ENCODE data around the gene MAD1L1. TPM values are rescaled to one million over a fixed set of nuclear protein-coding genes. Genes with fewer than 3 reads are reported as not detected.
"Not testable (repeated sequence)": the region's sequence is repeated elsewhere in the genome, so short reads cannot be mapped to it uniquely, and the experiment has no call there.

MAD1L1 gene
- total RNA-seq, 3 donors from 2014 or later: 25.3 to 31.2 (median 26.2) TPM

- H3K4me1 ChIP-seq (ENCODE audit: low read depth): no peaks in the 10 kb centered on the region
- no peak for TF ChIP-seq CTCF (IDR thresholded peaks at IDR 0.05)
- intact Hi-C loops (cut with DNase I, micrococcal nuclease): no loop called here
- ATAC-seq: no peak
- H3K9me3 ChIP-seq: no peaks in the 10 kb centered on the region
- no peaks in the 10 kb centered on the region for H3K36me3 ChIP-seq (ENCODE audit: low read depth)
- DNase-seq: no peak
- H3K4me3 ChIP-seq: no peak overlapping the region
Measured at GRCh38 chr7:1996816-1997215, 235.9 kb downstream of the MAD1L1 start.

- intact Hi-C loops (cut with DNase I, micrococcal nuclease); H3K4me3 ChIP-seq; H3K4me1 ChIP-seq (ENCODE audit: low read depth); H3K36me3 ChIP-seq (ENCODE audit: low read depth); ATAC-seq; DNase-seq; H3K9me3 ChIP-seq: not testable (repeated sequence)
Measured at GRCh38 chr7:1995911-1996420, 236.8 kb downstream of the MAD1L1 start.

GRCh38 chr7:1995426-1995825 is 237.3 kb downstream of the MAD1L1 start:
- intact Hi-C loops (cut with DNase I, micrococcal nuclease): no loop called here
- TF ChIP-seq CTCF (IDR thresholded peaks at IDR 0.05): no peak

GRCh38 chr7:1994931-1995330 is 237.8 kb downstream of the MAD1L1 start:
- H3K36me3 ChIP-seq (ENCODE audit: low read depth): no peaks in the 10 kb centered on the region
- no peak for DNase-seq
- no peak for TF ChIP-seq CTCF (IDR thresholded peaks at IDR 0.05)
- H3K9me3 ChIP-seq: no peaks in the 10 kb centered on the region
- H3K4me3 ChIP-seq: no peak overlapping the region
- H3K4me1 ChIP-seq (ENCODE audit: low read depth): no peaks in the 10 kb centered on the region
- intact Hi-C loops (cut with DNase I, micrococcal nuclease): no loop called here
- ATAC-seq: no peak

More at GRCh38 chr7:1995426-1995825, 237.3 kb downstream of the MAD1L1 start:
- Histone ChIP-seq H3K36me3 (ENCODE audit: low read depth) (no peaks in the 10 kb centered on the region), H3K4me1 (ENCODE audit: low read depth) (no peaks in the 10 kb centered on the region), H3K9me3 (no peaks in the 10 kb centered on the region), H3K4me3 (no peak overlapping the region)
- DNase-seq (no peak), ATAC-seq (no peak)

GRCh38 chr7:1993776-1994740 is 238.7 kb downstream of the MAD1L1 start:
- intact Hi-C loops (cut with DNase I, micrococcal nuclease): no loop called here
- Histone ChIP-seq H3K9me3 (no peaks in the 10 kb centered on the region), H3K36me3 (ENCODE audit: low read depth) (no peaks in the 10 kb centered on the region), H3K4me3 (no peak overlapping the region), H3K4me1 (ENCODE audit: low read depth) (no peaks in the 10 kb centered on the region)
- no peak for TF ChIP-seq CTCF (IDR thresholded peaks at IDR 0.05)
- no peak for ATAC-seq
- no peak for DNase-seq

GRCh38 chr7:1993031-1993695 is 239.6 kb downstream of the MAD1L1 start:
- intact Hi-C loops (cut with DNase I, micrococcal nuclease): no loop called here
- no peak for ATAC-seq

More at GRCh38 chr7:1993031-1993695, 239.6 kb downstream of the MAD1L1 start:
- Histone ChIP-seq H3K36me3 (ENCODE audit: low read depth) (no peaks in the 10 kb centered on the region), H3K4me1 (ENCODE audit: low read depth) (no peaks in the 10 kb centered on the region), H3K4me3 (no peak overlapping the region), H3K9me3 (no peaks in the 10 kb centered on the region)
- no peak for DNase-seq
- no peak for TF ChIP-seq CTCF (IDR thresholded peaks at IDR 0.05)
